Left ventricle myocardium superior (tissue), 1 donor: ENCODE results near the gene MRPL24. TPM values are rescaled to one million over a fixed set of nuclear protein-coding genes. Genes with fewer than 3 reads are reported as not detected.

Source experiments
- ATAC-seq: fragments of 200-7000 bp; cut with Tn5 transposase; one replicate; pipeline ENCODE4 v1.9.1; 2020; ENCODE audit warnings: mild to moderate bottlenecking, moderate library complexity
- DNase-seq: peaks from one replicate; pipeline ENCODE4 v3.0.0-alpha.2; 2020
- intact Hi-C: fragments of 100-400 bp; cut with micrococcal nuclease; formaldehyde crosslinking; loops from one replicate; pipeline ENCODE4 v1.11.0; 2022
- long read RNA-seq: library from polyadenylated mRNA; unstranded; transcript quantifications from one replicate; pipeline ENCODE4 v2.0.0, GENCODE V29; 2021
- total RNA-seq: library from RNA; stranded (reverse); fragmentation: NEBNext Ultra II Directional; extraction: Animal tissue kit (Norgen Biotek cat#: 25700); gene quantifications from one replicate; pipeline ENCODE4 v1.2.1, GENCODE V29; 2021
- donor health status: DM: no; HTN: yes; CAD: no; lungs with severe emphysema.

Gene MRPL24
- total RNA-seq = 96.1 TPM
- long read RNA-seq, transcript MRPL24-201 (6 exons, 883 nt) = minor isoform, 19 of 64 reads
- long read RNA-seq, transcript MRPL24-202 (6 exons, 883 nt) = major isoform, 35 of 64 reads
- long read RNA-seq, partial matches to known transcripts = 5 of 64 reads
- long read RNA-seq, other reads (novel, unspliced or antisense) = 3 of 64 reads

DNA sequence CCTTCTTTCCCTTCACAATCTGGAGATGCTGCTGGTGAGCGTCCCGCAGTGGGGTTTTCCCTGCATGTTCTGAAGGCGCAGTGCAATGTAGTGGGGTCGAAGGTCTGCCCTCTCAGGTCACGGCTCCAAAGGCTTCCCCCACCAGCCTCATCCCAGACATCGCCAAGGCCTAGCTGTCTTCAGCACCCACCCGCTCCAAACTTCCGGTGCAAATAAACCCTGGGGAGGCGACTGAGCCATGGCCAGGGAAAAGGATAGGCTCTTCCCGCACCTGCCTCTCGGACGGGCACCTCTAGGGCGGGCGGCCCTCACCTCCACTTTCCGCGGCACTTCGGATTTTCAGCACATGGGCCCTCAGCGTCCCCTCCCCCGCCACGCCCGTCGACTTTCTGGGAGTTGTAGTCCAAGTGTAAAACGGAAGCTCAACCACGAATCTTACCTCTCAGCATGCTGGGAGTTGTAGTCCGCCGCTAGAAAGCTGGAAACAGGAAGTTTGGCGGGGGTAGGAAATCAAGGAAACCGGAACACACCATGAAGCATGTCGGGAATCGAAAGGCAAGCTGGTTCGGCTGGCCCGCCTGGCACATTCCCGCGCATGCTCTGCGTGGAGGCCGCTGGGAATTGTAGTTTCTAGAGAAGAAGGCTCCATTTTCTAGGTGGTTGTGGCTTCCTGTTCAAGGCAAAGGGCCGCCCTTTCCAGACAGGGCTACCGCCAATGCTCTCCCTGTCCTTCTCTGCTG lies at the start of gene MRPL24:
Gene MRPL24, minus strand, starts transcription at position 348 of the 740 bp plus-strand sequence. CDS start 2,384 bp downstream, outside the sequence.
- ATAC-seq = peak; percentile 92
- peak; percentile 97 for DNase-seq
- intact Hi-C loops = no loop called here

DNA sequence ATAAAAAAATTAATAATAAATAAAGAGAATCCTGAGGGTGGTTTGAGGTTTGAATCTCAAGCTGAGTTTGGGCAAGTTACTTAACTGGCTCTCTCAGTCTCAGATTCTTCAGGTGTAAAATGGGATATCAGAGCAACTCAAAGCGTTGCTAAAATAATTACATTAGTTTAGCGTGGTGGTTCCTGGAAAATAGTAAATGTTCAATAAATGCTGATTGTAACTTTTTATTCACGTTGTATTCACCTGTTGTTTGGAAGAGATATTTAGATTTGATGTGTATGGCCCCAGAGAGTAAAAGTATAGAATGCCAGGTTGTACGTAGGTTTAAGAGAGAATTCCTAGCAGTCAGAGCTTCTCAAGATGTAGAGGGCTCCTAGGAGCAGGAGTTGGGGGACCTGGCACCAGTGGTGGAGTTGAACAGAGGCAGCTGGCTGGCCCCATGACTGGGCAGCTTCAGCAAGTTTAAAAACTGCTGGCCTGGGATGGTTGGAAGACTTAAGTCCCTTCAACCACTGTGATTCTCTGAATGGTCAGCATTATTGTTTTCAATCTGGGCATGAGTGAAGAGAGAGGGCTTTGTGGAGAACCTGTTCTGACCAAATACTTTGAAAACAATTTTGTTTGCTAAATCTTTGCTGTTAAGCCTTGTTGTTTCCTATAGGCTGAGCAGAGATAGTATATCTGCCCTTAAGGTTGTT lies 48.9 kb upstream of the MRPL24 start:
- DNase-seq (no peak), ATAC-seq (no peak)
- intact Hi-C loops = loop anchor here (10.0 kb wide), 1 partner anchor 95 kb away; no protein-coding TSS in a partner anchor

- ATAC-seq = no peak
- intact Hi-C loops = no loop called here
- DNase-seq = no peak
Observed at GRCh38 chr1:156788136-156788535, 47.2 kb upstream of the MRPL24 start.

- intact Hi-C loops = no loop called here
- no peak for ATAC-seq
- DNase-seq = no peak
Observed at GRCh38 chr1:156786640-156787039, 45.8 kb upstream of the MRPL24 start.

GRCh38 chr1:156785458-156785857 lies 44.6 kb upstream of the MRPL24 start:
- no peak for ATAC-seq
- intact Hi-C loops = no loop called here
- DNase-seq = no peak

DNA sequence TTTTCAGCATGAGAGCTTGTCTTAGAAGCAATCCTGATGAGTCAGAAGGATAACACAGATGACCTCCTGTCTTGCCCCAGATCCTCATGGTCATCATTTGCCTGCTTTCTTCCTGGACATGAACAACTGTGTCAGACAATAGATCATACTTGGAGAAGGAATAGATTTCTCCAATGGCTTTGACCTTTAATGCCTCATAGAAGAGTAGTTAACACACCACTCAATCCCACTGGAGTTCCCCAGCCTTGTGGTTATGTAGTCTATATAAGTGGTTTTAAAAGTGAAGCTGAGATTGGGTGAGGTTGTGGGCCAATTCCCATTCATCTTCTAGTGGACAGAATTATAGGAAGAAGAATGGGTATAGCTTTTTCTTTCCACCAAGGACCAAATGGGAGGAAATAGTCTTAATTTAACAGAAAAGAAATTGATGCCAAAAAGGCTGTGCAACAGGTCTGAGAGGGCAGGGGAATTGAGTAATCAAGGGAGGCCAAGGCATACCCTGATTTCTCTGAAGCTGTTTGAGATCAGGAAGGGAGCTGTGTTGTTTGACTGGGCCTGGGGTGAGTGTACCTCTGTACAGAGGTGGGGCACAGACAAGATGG lies 40.8 kb upstream of the MRPL24 start:
- ATAC-seq (no peak), DNase-seq (no peak)
- intact Hi-C loops = no loop called here

DNA sequence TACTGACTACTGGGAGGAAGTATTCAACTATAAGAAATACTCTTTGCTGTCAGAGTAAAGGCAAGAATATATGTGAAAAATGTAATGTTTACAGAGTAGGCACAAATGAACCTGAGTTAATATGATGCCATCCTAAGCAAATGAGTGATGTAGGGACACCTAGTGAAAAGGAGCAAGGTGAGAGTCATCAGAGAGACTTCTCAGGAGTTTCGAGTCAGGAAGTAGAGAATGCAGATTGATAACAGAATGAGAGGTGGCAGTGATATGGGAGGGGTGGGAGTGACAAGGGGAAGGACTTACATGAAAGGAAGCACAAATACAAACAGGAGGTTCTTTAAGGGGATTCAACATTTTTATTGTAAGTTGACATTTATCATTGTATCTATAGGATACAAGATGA lies 36.7 kb upstream of the MRPL24 start:
- no peak for DNase-seq
- intact Hi-C loops = no loop called here
- ATAC-seq = no peak

- ATAC-seq = no peak
- intact Hi-C loops = no loop called here
- no peak for DNase-seq
Observed at GRCh38 chr1:156776942-156777341, 36.1 kb upstream of the MRPL24 start.

DNA sequence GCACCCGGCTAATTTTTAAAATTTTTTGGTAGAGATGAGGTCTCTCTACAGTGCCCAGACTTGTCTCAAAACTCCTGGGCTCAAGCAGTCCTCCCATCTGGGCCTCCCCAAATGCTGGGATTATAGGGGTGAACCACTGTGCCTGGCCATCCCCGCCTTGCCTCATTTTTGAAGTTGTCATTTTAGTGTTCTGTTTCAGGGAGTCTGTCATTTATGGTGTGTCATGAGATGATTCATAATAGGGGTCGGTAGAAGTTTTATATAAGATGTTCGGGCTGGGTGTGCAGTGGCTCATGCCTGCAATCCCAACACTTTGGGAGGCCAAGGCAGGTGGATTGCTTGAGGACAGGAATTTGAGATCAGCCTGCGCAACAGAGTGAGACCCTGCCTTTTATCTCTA lies 34.9 kb upstream of the MRPL24 start:
- ATAC-seq = no peak
- intact Hi-C loops = no loop called here
- no peak for DNase-seq

DNA sequence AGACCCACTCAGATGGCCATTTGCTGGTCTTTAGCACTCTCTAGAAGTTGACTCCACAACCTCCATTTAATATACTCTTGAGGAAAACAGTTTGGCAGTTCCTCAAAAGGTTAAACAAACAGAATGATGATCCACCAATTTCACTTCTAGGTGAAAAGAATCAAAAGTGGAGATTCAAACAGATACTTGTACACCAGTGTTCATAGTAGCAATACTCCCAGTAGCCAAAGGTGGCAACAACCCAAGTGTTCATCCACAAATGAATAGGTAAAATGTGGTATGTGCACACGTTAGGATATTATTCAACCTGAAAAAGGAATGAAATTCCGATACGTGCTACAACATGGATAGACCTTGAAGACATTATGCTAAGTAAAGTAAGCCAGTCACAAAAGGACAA lies 32.7 kb upstream of the MRPL24 start:
- no peak for ATAC-seq
- intact Hi-C loops = no loop called here
- no peak for DNase-seq

- ATAC-seq (peak; percentile 74), DNase-seq (peak; percentile 52)
- intact Hi-C loops = no loop called here
Observed at GRCh38 chr1:156772728-156773497, 32.0 kb upstream of the MRPL24 start.

GRCh38 chr1:156772222-156772621 lies 31.3 kb upstream of the MRPL24 start:
- intact Hi-C loops = no loop called here
- ATAC-seq (no peak), DNase-seq (no peak)

DNA sequence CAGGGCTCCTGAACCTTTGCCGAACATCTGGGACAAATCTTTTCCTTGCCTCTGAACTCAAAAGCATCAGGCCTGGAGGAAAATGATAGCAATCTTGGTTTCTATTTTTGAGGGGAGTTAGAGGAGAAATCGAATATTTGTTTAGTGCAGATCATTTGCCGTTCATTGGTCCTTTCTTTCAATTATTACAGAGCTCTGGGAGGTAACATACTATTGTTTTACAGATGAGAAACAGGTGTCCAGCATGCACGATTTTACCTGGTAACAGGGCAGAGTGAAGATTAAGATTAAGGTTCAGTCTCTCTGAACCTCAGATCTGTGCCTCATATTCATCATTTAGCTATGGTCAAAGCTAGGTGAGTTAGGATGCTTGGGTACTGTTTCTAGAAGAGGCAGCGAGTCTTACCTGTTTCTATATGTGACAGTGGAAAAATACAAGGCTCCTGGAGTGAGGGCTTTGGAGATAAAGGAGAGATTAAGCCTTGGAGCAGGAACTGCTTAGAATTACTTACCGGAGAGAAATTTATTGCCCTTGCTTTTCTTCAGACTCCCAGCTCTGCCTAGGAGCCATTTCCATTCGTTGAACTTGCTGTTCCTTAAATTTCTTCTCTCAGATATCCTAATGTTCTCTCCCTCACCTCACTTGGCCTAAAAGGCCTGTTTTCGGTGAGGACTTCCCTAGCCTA lies 27.9 kb upstream of the MRPL24 start:
- ATAC-seq = no peak
- intact Hi-C loops = loop anchor here (5.0 kb wide), 1 partner anchor 41 kb away; the partner anchor contains the start of genes ISG20L2 and METTL25B
- no peak for DNase-seq

GRCh38 chr1:156767879-156768604 lies 27.2 kb upstream of the MRPL24 start:
- DNase-seq (peak; percentile 45), ATAC-seq (peak; percentile 8)
- intact Hi-C loops = loop anchor here (5.0 kb wide), 1 partner anchor 41 kb away; the partner anchor contains the start of genes ISG20L2 and METTL25B

GRCh38 chr1:156767101-156767878 lies 26.4 kb upstream of the MRPL24 start, which contains the start of gene PRCC:
TSS of gene PRCC (plus strand) at chr1:156767535. CDS start at chr1:156767772, 237 bp downstream.
- ATAC-seq = peak; percentile 97
- DNase-seq = peak; percentile 96
- intact Hi-C loops = loop anchor here (5.0 kb wide), 1 partner anchor 40 kb away; the partner anchor contains the start of genes ISG20L2 and METTL25B

DNA sequence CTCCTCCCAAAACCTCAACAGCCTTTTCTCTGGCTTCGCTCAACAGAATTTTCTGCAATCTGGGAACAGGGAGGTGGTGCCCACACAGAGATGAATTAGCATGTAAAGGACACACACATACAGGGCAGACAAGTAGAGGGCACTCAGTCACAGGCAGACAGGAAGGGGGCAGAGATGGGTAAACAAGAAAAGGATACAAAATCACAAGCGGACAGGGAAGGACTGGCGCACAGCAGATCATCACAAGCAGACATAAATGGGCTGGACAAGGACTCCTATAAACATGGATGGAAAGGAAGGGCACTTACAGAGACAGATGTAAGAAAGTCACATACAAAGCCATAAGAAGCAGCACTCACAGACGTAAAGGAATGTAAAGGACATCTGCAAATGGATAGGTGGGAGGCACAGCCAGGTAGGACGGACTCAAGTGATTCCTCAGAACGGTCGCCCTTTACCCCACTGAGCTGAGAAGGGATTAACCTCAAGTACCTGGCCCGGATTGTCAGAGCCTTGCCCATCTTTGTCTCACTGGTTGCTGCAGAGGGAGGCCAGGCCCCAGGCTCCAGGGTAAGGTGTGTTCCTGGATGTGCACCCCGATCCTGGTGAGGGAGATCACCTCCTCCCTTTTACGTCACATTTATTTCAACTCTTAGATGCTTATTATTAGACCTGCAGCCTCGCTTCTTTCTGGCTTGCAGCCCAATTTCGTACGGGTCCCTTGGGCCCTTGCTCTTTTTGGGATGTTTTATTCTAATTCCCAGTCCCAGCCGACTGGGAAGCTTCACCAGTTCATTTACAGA lies 25.6 kb upstream of the MRPL24 start:
- DNase-seq = peak; percentile 47
- peak; percentile 16 for ATAC-seq
- intact Hi-C loops = loop anchor here (5.0 kb wide), 1 partner anchor 39 kb away; the partner anchor contains the start of genes ISG20L2 and METTL25B
